Liver (tissue), 9 donors: ENCODE measurements around the gene FARP1. TPM values are rescaled to one million over a fixed set of nuclear protein-coding genes. Genes with fewer than 3 reads are reported as not detected.

Experiments
- DNase-seq: peaks from one replicate; pipeline ENCODE4 v3.0.0-alpha.2; 2017; ENCODE audit warnings: low spot score
- H3K27ac ChIP-seq, 2 donors: one replicate each; pipeline ENCODE4 v1.7.0; 2013; ENCODE audit warnings: inconsistent platforms in 2 of 2, low read length in 2 of 2, control low read depth in 1 of 2, low read depth in 1 of 2, mild to moderate bottlenecking in 1 of 2
- H3K27me3 ChIP-seq, 4 donors: one replicate each; pipeline versions ENCODE4 v1.6.1 to v1.7.0; 2013; ENCODE audit warnings: low read length in 3 of 4, inconsistent platforms in 1 of 4, mild to moderate bottlenecking in 1 of 4, moderate library complexity in 1 of 4; ENCODE audit not compliant: control insufficient read depth in 4 of 4, insufficient read depth in 4 of 4
- H3K36me3 ChIP-seq, 4 donors: one replicate each; pipeline versions ENCODE4 v1.6.1 to v1.7.0; 2013; ENCODE audit warnings: low read length in 3 of 4, mild to moderate bottlenecking in 3 of 4, low read depth in 1 of 4, moderate library complexity in 1 of 4; ENCODE audit not compliant: control insufficient read depth in 4 of 4, insufficient read depth in 3 of 4
- H3K4me1 ChIP-seq, 4 donors: one replicate each; pipeline versions ENCODE4 v1.6.1 to v1.7.0; 2013; ENCODE audit warnings: low read length in 3 of 4, mild to moderate bottlenecking in 3 of 4, moderate library complexity in 1 of 4; ENCODE audit not compliant: control insufficient read depth in 4 of 4, insufficient read depth in 4 of 4
- H3K4me3 ChIP-seq, 3 donors: one replicate each; pipeline versions ENCODE4 v1.6.1 to v1.7.0; 2013; ENCODE audit warnings: low read length in 3 of 3, control low read depth in 1 of 3, low read depth in 1 of 3, mild to moderate bottlenecking in 1 of 3
- H3K9ac ChIP-seq, 2 donors: one replicate each; pipeline ENCODE4 v1.7.0; 2013; ENCODE audit warnings: low read length in 2 of 2, mild to moderate bottlenecking in 2 of 2, moderate library complexity in 2 of 2, control low read depth in 1 of 2, low read depth in 1 of 2
- H3K9me3 ChIP-seq, 4 donors: one replicate each; pipeline versions ENCODE4 v1.6.1 to v1.7.0; 2013; ENCODE audit warnings: low read length in 3 of 4; ENCODE audit not compliant: control insufficient read depth in 4 of 4
- EGR1 ChIP-seq, 2 donors: IDR thresholded peaks; 2 replicates each; pipeline ENCODE4 v1.6.1; 2016 to 2018; ENCODE audit warnings: antibody characterized with exemption in 2 of 2, low read depth in 2 of 2
- FOXA1 ChIP-seq: IDR thresholded peaks from 2 replicates; pipeline ENCODE4 v1.6.1; 2016; ENCODE audit warnings: antibody characterized with exemption
- FOXA2 ChIP-seq: IDR thresholded peaks from 2 replicates; pipeline ENCODE4 v1.6.1; 2016; ENCODE audit warnings: antibody characterized with exemption
- GABPA ChIP-seq, 2 donors: IDR thresholded peaks in 1 of 2; conservative IDR thresholded peaks in 1 of 2; 2 replicates each; pipeline ENCODE4 v1.6.1; 2016; ENCODE audit warnings: antibody characterized with exemption in 2 of 2, mild to moderate bottlenecking in 1 of 2, moderate library complexity in 1 of 2
- HNF4A ChIP-seq, 2 donors: conservative IDR thresholded peaks; 2 replicates each; pipeline ENCODE4 v1.6.1; 2016; ENCODE audit warnings: antibody characterized with exemption in 2 of 2, mild to moderate bottlenecking in 2 of 2
- HNF4G ChIP-seq: IDR thresholded peaks from 2 replicates; pipeline ENCODE4 v1.6.1; 2016; ENCODE audit warnings: antibody characterized with exemption
- JUND ChIP-seq, 2 donors: IDR thresholded peaks; 2 replicates each; pipeline ENCODE4 v1.6.1; 2016; ENCODE audit warnings: antibody characterized with exemption in 2 of 2
- NR2F2 ChIP-seq: IDR thresholded peaks from 2 replicates; pipeline ENCODE4 v1.6.1; 2016; ENCODE audit warnings: antibody characterized with exemption
- RAD21 ChIP-seq, 2 donors: IDR thresholded peaks; 2 replicates each; pipeline ENCODE4 v1.6.1; 2016; ENCODE audit warnings: antibody characterized with exemption in 2 of 2, mild to moderate bottlenecking in 2 of 2
- TAF1 ChIP-seq: conservative IDR thresholded peaks from 2 replicates; pipeline ENCODE4 v1.6.1; 2016; ENCODE audit warnings: antibody characterized with exemption, mild to moderate bottlenecking
- YY1 ChIP-seq: IDR thresholded peaks from 2 replicates; pipeline ENCODE4 v1.6.1; 2016; ENCODE audit warnings: antibody characterized with exemption, mild to moderate bottlenecking
- WGBS: extraction: QIAGEN DNeasy Blood & Tissue Kit; methylation state at CpG from one replicate; pipeline ENCODE4 v1.1.7; 2013; 5-methylcytosine and 5-hydroxymethylcytosine counted together
- polyA plus RNA-seq, 2 donors: library from polyadenylated mRNA; stranded (reverse) in 1 of 2; unstranded in 1 of 2; fragments of 200-250 nt in 1 of 2; fragments of >200 nt in 1 of 2; fragmentation: Nextera tagmentation in 1 of 2; extraction: Ambion mirVana in 1 of 2; gene quantifications; one replicate each; pipeline versions ENCODE4 v1.2.1 to v1.2.3, GENCODE V29; 2013 to 2015
- total RNA-seq, 2 donors: library from RNA; depleted of rRNA; stranded (reverse); fragments of >200 nt; gene quantifications; one replicate each; pipeline ENCODE4 v1.2.3, GENCODE V29; 2014
- TF ChIP-seq, protein P1 (sequence below): fragments of 150-350 bp; IDR thresholded peaks from 2 replicates; pipeline ENCODE4 v1.5.1; 2017; ENCODE audit warnings: improper control_type of control experiment, low read depth, low read length; ENCODE audit not compliant: missing input control
- TF ChIP-seq, protein P2 (sequence below): IDR thresholded peaks from 2 replicates; pipeline ENCODE4 v1.6.1; 2016; ENCODE audit warnings: antibody characterized with exemption
- TF ChIP-seq, protein P3 (sequence below): IDR thresholded peaks from 2 replicates; pipeline ENCODE4 v1.6.1; 2016; ENCODE audit warnings: antibody characterized with exemption, mild to moderate bottlenecking
- TF ChIP-seq, protein P4 (sequence below): IDR thresholded peaks from 2 replicates; pipeline ENCODE4 v1.6.1; 2016; ENCODE audit warnings: antibody characterized with exemption
- donor health status: healthy.
- donor health status: healthy.
- donor health status: healthy.
- donor health status: healthy.
- donor health status: healthy.

FARP1 gene
- total and polyA plus RNA-seq, 4 donors = 28.4 to 62.6 (median 39.8) TPM

DNA sequence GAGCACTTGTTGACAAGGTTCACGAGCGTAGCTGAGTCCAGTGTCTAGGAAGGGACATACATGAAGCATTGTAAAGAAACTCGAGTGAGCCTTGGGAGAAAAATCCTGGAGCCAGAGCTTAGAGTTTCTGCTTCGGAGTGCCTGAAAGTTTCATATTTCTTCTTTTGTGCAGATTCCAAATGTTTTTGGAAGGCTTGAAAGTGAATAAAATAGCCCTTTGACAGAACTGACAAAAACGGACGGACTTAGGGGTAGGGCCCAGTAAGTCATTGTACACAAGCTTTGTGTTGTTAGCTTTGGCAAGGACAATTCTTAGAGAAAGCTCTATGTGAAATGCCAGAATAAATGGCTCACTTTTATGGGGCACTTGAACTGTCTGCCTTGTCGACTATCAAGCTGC is 31.4 kb downstream of the FARP1 start:
- TF ChIP-seq, protein P1, sequence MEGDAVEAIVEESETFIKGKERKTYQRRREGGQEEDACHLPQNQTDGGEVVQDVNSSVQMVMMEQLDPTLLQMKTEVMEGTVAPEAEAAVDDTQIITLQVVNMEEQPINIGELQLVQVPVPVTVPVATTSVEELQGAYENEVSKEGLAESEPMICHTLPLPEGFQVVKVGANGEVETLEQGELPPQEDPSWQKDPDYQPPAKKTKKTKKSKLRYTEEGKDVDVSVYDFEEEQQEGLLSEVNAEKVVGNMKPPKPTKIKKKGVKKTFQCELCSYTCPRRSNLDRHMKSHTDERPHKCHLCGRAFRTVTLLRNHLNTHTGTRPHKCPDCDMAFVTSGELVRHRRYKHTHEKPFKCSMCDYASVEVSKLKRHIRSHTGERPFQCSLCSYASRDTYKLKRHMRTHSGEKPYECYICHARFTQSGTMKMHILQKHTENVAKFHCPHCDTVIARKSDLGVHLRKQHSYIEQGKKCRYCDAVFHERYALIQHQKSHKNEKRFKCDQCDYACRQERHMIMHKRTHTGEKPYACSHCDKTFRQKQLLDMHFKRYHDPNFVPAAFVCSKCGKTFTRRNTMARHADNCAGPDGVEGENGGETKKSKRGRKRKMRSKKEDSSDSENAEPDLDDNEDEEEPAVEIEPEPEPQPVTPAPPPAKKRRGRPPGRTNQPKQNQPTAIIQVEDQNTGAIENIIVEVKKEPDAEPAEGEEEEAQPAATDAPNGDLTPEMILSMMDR = no peak
- TF ChIP-seq EGR1 (IDR thresholded peaks at IDR 0.05; ENCODE audit: low read depth in 2 of 2) (no peak), HNF4G (no peak), TAF1 (no peak), FOXA2 (peak; percentile 37), HNF4A (conservative IDR thresholded peaks at IDR 0.05) (peak in 1 of 2 donors; percentile 9), JUND (IDR thresholded peaks at IDR 0.05) (no peak)
- TF ChIP-seq, protein P2, sequence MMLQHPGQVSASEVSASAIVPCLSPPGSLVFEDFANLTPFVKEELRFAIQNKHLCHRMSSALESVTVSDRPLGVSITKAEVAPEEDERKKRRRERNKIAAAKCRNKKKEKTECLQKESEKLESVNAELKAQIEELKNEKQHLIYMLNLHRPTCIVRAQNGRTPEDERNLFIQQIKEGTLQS = no peak
- TF ChIP-seq, protein P3, sequence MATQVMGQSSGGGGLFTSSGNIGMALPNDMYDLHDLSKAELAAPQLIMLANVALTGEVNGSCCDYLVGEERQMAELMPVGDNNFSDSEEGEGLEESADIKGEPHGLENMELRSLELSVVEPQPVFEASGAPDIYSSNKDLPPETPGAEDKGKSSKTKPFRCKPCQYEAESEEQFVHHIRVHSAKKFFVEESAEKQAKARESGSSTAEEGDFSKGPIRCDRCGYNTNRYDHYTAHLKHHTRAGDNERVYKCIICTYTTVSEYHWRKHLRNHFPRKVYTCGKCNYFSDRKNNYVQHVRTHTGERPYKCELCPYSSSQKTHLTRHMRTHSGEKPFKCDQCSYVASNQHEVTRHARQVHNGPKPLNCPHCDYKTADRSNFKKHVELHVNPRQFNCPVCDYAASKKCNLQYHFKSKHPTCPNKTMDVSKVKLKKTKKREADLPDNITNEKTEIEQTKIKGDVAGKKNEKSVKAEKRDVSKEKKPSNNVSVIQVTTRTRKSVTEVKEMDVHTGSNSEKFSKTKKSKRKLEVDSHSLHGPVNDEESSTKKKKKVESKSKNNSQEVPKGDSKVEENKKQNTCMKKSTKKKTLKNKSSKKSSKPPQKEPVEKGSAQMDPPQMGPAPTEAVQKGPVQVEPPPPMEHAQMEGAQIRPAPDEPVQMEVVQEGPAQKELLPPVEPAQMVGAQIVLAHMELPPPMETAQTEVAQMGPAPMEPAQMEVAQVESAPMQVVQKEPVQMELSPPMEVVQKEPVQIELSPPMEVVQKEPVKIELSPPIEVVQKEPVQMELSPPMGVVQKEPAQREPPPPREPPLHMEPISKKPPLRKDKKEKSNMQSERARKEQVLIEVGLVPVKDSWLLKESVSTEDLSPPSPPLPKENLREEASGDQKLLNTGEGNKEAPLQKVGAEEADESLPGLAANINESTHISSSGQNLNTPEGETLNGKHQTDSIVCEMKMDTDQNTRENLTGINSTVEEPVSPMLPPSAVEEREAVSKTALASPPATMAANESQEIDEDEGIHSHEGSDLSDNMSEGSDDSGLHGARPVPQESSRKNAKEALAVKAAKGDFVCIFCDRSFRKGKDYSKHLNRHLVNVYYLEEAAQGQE = no peak
- H3K36me3 ChIP-seq = peaks cover 0 to 8% (median 1%) of the 10 kb centered on the region in 4 donors
- peaks cover 10 to 45% (median 37%) of the 10 kb centered on the region in 4 donors for H3K4me1 ChIP-seq

DNA sequence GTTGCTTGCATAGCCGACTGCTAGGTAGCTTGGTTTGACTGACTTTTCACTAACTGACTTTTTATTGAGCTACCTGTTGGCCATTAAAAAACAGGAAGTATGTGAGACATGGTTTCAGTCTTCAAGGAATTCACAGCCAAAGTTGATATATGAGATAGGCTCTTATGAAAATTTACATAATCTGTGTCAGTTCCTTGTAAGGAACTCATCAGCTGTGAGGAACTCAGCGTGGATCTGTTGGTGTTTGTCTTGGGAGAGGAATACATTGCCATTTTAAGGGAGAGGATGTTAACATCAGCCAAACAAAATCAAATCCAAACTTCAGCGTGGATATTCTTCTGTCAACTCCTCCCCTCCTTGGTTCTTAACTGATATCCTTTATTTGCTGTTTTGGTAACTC is 32.1 kb downstream of the FARP1 start:
- Histone ChIP-seq H3K4me3 (no peak overlapping the region), H3K36me3 (peaks cover 0 to 8% (median 1%) of the 10 kb centered on the region in 4 donors), H3K27ac (peak overlapping the region; percentile 77 to 87), H3K9ac (no peak overlapping the region), H3K4me1 (peaks cover 10 to 45% (median 37%) of the 10 kb centered on the region in 4 donors), H3K27me3 (no peaks in the 10 kb centered on the region), H3K9me3 (no peaks in the 10 kb centered on the region)
- DNase-seq = no peak
- WGBS = 57% methylated on average over 3 of the region's 3 CpGs
- TF ChIP-seq, protein P4, sequence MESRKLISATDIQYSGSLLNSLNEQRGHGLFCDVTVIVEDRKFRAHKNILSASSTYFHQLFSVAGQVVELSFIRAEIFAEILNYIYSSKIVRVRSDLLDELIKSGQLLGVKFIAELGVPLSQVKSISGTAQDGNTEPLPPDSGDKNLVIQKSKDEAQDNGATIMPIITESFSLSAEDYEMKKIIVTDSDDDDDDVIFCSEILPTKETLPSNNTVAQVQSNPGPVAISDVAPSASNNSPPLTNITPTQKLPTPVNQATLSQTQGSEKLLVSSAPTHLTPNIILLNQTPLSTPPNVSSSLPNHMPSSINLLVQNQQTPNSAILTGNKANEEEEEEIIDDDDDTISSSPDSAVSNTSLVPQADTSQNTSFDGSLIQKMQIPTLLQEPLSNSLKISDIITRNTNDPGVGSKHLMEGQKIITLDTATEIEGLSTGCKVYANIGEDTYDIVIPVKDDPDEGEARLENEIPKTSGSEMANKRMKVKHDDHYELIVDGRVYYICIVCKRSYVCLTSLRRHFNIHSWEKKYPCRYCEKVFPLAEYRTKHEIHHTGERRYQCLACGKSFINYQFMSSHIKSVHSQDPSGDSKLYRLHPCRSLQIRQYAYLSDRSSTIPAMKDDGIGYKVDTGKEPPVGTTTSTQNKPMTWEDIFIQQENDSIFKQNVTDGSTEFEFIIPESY = no peak
- no peak for TF ChIP-seq EGR1 (IDR thresholded peaks at IDR 0.05; ENCODE audit: low read depth in 2 of 2)
- TF ChIP-seq JUND (IDR thresholded peaks at IDR 0.05) = no peak
- TF ChIP-seq YY1 = no peak
- no peak for TF ChIP-seq TAF1
- TF ChIP-seq HNF4G = no peak
- no peak for TF ChIP-seq RAD21 (IDR thresholded peaks at IDR 0.05)
- no peak for TF ChIP-seq NR2F2
- no peak for TF ChIP-seq FOXA1
- TF ChIP-seq, protein P3 = no peak
- TF ChIP-seq GABPA (IDR thresholded peaks at IDR 0.05 in 1 of 2, conservative IDR thresholded peaks at IDR 0.05 in 1 of 2) = no peak
- TF ChIP-seq, protein P1 = no peak

More for the DNA sequence above, 31.4 kb downstream of the FARP1 start:
- no peaks in the 10 kb centered on the region for H3K27me3 ChIP-seq
- H3K27ac ChIP-seq = peak overlapping the region; percentile 77 to 87
- DNase-seq = no peak
- no peaks in the 10 kb centered on the region for H3K9me3 ChIP-seq
- 36% methylated on average over 7 of the region's 7 CpGs for WGBS
- no peak overlapping the region for H3K4me3 ChIP-seq
- peak overlapping the region in 1 of 2 donors; percentile 38 for H3K9ac ChIP-seq
